NCI-H748 treated with DMSO at 0.1 percent for 48 hours (cell line): ENCODE measurements around the gene RNF6.
"Not testable (repeated sequence)": the region's sequence is repeated elsewhere in the genome, so short reads cannot be mapped to it uniquely, and the experiment has no call there.

Source experiments
- DNase-seq: peaks from one replicate; lab custom pipeline; 2025; lab: John Stamatoyannopoulos, UW

RNF6 gene

DNA sequence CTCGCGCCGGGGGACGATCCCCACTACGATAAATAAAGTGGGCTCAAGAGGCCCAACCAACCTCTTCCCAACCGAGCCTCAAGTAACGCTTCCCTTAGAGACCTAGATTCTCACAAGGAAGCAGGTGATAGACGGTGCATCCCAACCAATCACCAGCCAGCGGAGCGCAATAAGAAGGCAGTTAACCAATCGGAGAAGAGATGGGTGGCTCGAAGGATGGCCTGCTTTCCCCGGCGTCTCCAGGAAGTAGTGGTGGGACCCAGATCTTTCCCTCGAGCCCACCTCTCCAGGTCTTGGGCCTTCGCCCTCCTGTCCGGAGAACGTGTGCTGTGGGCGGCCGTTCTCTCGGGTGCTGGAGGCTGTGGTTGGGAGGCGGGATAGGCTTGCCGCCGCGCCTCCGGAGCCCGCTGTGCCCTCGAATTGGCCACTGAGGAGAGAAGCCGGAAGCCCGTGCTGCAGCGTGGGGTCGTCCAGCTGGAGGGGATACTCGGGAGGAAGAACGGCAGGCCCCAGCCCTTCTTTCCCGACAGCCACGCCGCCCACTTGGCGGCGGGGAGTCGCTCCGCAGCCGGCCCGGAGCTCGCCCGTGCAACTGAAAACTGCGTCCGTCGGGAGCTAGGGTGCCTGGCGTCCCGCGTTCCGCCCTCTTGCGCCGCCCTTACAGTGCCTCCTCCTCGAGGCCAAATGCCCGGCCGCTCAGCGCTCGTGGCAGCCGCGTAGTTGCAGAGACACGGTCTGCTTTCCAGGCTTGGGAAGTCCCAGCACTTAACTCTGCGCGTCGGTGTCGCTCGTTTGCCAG is at the start of gene RNF6:
Gene RNF6, minus strand, starts transcription at position 594 of the 799 bp plus-strand sequence. CDS start 2,665 bp downstream, outside the sequence.
- peak; percentile 99 for DNase-seq

DNA sequence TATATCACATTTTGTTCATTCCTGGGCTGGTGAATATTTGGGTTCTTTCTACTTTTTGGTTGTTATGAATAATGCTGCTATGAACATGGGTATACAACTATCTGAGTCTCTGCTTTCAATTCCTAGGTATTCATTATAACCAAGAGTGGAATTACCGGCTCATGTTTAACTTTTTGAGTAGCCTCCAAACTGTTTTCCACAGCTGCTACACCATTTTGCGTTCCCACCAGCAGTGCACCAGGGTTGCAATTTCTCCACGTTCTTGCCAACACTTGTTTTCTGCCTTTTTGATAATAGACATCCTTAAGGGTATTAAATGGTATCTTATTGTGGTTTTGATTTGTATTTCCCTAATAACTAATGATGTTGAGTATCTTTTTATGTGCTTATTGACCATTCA is 48.6 kb upstream of the RNF6 start:
- no peak for DNase-seq

DNA sequence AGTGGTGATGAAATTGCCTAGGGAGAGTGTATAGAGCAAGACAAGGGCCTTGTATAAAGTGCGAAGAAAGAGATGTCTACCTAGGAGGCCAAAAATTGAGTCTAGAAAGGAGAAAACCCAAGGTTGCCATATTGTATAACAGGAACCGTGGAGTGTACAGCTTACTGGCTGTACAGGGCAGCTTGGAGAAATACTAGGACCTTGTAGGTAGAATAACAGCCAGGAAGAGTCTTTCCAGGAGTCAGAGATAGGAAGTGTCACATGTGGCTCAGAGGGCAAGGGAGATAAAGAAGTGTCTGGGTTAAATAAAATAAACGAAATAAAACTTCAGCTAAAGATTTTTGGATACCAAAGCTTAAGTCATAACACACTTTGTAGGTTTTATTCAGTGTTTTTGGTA is 44.2 kb upstream of the RNF6 start:
- DNase-seq = no peak

DNA sequence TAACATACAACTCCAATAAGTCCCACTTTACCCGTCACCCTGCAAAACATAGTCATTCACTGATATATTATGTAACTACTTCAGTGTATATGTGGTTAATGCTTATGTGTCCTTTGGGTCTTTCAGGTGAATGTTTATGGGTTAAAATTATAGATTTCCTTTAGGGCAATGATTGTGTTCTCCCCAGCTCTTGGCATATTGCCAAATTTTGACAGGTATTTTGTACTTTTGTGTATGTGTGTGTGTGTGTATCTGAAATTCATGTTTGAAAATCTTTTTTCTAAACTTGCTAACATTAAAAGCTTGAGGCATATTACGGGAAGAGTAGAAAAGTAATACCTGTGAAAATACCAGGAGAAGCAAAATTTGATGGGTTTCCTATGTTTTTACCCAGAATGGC is 40.0 kb upstream of the RNF6 start:
- no peak for DNase-seq

DNA sequence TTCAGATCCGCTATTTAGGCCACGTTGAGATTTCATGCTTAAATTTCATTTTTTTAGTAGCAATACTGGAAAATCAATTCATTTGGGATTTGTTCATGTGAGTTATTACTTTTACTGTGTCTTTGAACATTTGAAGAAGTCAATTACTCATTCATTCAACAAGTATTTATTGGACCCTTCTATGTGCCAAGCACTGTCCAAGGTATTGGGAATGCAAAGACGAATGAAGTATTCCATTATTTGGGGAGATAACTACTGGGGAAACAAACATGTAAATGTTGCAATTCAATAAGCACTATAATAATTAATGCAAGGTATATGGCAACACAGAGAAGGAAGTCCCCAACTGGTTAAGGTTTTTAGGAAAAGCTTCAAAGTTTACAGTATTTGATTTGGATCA is 37.5 kb upstream of the RNF6 start:
- DNase-seq = no peak

DNA sequence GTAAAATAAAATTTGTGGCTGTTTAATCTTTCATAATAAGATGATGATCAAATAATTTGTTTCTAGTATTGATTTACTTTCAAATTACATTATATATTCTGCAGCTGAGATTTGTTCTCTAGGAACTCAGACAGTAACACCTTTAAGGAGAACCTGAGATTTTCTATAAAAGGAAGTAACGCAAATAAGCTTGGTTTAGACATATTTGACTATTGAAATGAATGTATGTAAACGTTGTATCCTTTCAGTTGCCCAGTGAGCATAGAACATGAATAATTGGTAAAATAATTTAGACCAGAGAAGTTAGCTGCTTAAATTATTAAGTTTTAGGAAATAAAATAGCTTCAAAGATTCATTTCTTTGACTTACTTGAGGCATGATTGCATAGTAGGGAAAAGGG is 34.9 kb upstream of the RNF6 start:
- no peak for DNase-seq

DNA sequence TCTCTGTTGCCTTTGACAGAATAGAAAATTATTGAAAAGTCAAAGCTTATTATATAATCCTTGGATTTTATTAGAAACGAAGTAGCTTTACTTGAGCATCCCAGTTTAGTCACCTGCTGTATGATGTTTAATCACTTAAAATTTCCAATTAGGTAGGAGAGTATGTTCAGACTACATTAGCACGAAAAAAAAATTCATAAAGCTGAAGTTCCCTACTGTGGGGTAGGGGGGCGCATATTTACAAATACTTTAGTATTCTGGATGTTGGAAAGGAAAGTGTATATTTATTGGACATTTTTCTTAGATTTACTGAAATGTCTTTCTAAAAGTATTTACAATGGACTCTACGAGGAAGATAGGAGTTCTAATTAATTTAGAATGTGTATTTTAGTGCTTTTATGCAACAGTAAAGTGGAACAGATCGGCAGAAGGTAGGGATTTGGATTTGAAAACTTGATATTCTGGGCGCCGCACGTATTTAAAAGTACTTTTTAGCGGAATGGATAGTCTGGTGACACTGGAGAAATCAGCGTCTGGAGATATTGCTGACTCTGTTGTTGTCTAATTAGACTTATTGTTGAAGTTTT is 33.7 kb upstream of the RNF6 start:
- peak; percentile 61 for DNase-seq

DNA sequence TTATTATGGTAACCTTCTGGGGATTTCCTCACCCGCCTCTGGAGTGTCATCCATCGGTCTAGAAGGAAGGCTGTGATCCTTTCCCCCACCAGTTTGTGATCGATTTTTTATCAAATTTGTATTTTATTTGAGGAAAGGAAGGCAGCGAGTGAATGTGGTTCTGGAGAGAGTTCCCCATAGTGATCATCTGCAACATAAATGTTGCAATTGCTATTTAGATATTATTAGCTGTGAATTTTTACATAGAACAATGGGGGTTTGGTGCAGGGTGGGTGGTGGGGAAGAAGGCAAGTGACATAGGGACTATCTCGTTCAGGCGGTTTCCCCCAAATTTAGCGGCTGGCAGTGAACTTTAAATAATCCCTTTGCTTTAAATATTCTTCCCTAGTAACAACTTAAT is 33.0 kb upstream of the RNF6 start:
- DNase-seq = no peak

DNA sequence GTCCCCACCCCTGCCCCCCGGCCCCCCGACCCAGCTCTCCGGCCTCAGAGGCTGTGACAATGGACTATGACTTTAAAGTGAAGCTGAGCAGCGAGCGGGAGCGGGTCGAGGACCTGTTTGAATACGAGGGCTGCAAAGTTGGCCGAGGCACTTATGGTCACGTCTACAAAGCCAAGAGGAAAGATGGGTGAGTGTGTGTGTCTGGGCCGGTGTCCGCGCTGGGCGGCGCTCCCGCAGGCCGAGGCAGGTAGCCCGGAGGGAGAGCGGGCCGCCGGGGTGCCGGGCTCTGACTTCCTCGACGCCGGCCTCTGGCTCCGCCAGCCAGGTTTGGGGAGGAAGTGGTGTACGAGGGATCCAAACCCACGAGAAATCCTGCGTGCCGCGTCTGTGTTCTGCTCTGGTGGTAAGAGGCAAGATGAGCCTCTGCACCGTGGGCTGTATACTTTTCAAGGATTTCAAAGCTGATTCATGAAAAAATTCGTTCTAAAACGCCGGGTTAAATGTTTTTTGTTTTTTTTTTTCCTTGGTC is 32.5 kb upstream of the RNF6 start:
- DNase-seq = peak; percentile 83

DNA sequence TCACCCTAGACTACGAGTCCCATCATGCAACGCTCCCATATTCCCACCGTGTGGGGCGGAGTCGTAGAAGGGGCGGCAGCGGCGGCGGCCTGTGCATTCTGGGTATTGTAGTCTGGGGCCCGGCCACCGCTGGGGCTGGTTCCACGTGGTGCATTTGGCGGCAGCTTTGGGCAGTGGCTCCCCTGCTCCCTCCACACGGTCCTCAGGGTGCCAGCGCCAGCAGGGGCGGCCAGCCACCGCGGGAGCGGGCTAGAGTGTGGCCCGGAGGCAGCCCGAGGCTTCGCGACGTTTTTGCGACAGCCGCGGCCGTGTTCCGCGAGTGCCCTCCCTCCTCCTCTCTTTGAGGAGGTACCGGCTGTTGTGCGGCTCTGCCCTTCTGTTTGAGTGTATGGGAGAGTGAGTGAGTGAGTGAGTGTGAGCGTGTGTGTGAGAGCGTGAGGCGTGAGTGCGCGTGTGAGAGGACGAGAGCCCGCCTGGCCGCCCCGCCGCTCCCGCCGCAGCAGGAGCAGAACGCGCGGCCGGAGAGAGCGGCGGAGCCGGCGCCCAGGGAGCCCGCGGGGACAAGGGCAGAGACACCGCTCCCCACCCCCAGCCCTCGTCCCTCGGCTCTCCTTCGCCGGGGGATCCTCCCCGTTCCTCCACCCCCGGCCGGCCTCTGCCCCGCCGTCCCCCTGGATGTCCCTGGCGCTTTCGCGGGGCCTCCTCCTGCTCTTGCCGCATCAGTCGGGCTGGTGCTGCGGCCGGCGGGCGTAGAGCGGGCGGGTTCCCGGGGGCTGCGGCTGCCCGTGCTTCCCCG is 31.9 kb upstream of the RNF6 start, which contains the start of gene CDK8:
Gene CDK8, plus strand, starts transcription at position 343 of the 796 bp plus-strand sequence. CDS start 513 bp downstream, outside the sequence.
- DNase-seq = peak; percentile 99

DNA sequence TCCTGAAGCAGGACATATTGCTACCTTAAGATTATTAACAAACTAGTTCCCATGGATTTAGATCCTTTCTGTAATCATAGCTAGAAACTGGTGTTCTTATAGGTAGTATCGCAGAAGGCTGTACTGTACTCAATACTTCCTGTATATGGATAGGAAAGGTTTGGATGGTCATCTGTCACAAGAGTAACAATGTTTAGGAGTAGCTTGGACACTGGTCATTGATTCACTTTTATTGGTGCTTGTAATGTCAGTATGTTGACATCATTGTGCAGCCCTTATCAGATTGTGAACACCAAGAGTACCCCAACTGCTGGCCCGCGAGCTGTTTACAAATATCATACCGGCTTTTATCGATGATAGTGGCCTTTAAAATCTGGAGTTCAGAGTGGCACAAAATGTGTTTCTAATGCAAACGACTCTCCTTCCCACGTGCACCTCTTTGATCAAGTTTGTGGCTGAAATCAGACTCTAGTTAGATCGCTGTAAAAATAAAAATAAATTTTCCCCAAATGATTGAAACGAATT is 31.2 kb upstream of the RNF6 start:
- peak; percentile 49 for DNase-seq

DNA sequence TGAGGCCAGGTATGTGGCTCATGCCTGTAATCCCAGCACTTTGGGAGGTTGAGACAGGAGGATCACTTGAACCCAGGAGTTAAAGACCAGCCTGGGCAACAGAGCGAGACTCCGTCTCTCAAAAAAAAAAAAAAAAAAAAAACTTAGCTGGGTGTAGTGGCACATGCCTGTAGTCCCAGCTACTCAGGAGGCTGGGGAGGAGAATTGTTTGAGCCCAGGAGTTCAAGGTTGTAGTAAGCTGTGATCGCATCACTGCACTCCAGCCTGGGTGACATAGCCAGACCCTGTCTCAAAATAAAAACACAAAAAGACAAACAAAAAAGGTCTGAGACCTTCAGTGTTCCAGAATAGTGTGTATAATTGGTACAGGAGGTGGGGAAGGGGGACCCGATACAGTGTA is 29.9 kb upstream of the RNF6 start:
- DNase-seq = not testable (repeated sequence)

DNA sequence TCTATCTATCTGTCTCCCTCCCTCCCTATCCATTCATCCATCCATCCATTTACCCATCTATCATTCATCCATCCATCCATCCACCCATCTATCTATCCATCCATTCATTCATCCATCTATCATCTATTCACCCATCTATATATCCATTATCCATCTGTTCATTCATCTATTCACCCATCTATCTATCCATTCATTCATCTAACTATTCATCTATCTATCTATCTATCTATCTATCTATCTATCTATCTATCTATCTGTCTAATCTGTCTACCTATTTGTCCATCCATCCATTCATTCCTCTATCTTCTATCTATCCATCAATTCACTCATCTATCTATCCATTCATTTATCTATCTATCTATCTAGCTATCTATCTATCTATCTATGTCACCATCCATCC is 27.4 kb upstream of the RNF6 start:
- no peak for DNase-seq

DNA sequence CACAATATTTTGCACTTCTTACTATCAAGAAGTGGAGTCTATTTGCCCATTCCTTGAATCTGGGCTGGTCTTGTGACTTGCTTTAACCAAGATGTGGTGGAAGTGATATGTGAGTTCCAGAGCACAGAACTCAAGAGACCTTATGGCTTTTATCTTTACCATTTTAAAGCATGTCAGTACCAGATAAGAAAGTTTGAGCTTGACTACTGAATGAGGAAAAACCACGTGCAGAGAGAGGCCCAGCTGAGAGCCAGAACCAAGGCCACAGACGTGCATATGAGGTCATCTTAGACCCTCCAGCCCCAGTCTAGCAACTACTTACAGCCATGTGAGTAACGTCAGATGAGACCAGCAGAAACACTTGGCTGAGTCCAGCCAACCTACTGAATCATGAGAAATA is 25.5 kb upstream of the RNF6 start:
- DNase-seq = no peak

DNA sequence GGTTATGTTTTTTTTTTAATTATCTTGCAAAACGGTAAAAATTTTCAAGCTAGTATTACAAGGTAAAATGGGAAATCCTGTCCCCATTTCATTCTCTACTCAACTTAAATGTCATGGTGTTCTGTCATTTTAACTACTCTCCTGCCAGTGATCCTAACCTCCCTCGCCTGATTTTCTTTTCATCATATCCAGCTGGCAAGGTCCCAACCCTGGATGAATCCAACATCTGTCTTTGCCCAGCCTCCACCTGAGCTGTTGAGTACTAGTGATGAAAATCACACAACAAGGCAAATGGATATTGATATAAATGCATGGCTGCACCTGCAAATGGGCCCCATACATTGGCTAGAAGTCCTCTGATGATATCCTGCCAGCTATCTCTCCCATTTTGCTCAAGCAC is 24.9 kb upstream of the RNF6 start:
- no peak for DNase-seq

DNA sequence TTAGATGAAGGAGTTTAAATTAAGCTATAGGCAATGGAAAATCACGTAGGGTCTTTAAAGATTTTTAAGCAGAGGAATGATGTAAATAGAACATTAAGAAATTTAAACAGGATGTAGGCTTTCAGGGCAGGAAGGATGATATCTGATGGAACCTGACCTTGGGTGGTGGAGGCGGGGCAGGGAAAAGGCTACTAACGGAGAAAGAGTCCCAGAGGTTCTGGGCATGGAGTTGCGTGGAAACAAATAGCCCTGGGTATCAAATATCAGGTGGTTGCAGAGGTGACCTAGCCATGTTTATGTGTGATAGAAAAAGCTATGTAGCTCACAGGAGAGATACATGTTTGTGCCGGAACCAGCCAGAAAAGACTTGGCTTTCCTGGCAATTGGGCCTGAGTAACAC is 24.0 kb upstream of the RNF6 start:
- DNase-seq = peak; percentile 24

DNA sequence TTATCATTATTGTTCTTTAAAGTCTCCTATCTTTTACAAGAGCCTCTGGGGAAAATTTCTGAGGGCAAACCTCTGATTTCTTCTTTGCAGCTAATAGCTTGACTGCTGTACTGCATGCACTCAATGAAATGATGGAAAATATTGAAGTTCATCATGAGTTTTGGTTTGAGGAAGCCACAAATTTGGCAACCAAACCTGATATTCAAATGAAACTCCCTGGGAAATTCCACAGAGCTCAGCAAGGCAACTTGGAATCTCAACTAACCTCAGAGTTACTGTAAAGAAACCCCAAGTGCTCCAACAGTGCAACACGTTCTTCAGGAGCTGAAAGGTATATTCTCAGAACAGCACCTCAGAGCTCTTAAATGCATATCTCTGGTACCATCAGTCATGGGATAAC is 14.2 kb upstream of the RNF6 start:
- no peak for DNase-seq

DNA sequence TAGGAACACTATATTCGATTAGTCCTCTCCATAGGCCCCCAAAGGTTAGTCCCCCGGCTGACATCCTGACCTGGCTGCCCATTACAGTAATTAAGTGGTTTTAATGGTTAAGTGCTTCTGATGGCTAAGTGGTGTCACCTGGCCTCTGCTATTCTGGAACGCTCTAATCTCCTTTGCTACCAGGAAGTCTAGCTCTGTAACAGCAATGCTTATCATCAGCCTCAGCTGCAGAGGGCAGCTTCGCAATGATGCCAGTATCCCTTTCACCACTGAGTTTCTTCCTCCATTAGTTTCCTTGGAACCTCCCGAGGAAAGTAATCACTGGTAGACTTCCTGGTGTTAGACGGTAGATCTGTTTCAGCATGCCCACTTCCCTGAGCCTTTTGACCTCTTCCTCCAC is 8.6 kb upstream of the RNF6 start:
- DNase-seq = no peak

DNA sequence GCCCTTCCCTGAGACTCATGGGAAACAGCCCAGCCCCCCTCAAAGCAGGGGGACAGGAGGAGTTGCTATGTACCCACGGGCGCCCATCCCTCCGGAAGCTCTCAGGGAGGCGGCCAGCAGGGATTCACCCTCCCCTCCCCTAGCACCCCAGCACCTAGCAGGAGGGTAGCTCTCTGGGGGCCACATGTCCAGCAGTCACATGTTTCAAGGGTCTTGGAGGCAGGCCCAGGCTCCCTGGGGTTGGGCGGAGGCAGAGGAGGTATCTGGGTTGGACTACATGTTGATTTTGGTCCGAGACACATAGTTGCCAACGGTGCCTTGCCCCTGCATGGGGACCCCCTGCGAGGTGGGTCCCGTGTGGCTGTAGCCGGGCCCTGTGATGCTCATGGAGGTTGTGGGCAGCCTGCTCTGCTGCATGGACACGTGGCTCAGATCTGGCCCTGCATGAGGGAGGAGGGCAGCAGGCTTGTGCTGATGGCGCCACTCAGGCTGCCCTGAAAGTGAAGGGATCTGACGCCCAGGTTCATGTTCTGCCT is 7.0 kb upstream of the RNF6 start:
- DNase-seq = no peak

DNA sequence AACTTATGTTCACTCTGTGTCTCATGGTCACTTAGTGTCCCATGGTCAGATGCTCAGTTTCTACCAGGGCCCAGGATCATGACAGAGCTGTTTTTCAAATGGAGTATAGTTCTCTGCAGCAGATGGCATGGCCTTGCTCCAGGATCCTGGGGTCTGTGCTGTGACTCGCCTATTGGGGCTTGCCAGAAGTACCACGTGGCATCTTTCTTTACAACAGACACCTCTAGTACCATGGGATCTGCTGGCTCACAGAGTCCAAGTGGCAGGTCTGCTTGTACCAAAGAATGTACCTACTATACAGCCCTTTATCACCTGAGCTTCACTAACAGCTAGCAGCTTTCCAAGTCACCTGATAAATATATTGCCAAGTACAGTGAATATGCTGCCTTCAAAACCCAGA is 6.0 kb upstream of the RNF6 start:
- no peak for DNase-seq

DNA sequence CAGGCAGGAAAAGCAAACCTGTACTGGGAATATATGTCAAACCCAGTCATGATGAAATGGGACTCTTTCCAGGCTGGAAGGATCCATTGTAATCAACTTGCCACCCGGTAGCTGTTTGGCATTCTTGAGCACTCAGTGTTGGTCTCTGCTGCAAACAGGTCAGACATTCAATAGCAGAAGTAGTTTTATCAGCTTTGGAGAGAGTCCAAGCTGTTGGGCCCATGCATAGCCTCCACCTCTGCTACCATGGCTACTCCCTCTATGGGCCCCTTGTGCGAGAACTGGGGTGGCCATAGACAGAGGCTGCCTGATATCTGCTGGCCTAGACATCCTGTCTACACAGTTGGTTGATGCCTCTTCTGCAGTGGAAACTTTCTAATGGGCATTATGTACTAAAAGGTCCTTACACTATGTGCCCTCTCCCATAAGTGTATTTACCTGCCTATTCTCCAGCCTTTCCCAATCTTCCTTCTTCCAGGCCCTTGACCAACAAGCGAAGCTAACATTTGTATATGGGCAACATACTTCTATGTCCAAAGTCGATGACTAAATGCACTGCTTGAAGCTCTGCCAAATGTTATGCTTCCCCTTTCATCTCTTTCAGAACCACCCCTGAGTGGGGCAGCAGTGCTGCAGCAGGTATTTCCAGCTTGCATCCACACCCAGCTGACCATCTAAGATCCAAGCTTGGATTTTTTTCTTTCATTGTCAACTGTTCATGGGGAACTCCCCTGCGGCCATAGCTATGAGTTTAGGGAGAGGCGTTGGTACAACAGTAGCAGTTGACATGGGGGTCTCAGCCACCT is 5.3 kb upstream of the RNF6 start:
- no peak for DNase-seq
